Body of pancreas (tissue), 4 donors: ENCODE data around the gene GLIS1. TPM values are rescaled to one million over a fixed set of nuclear protein-coding genes. Genes with fewer than 3 reads are reported as not detected.

Source experiments
- ATAC-seq: fragments of 150-250 bp; one replicate; pipeline ENCODE4 v1.9.1; 2016
- DNase-seq, 4 donors: peaks; one replicate each; pipeline ENCODE4 v3.0.0-alpha.2; 2019
- H3K27ac ChIP-seq, 4 donors: fragments of 200-600 bp; sonication (generic); 1 replicate in 3 of 4; 2 replicates in 1 of 4; pipeline versions ENCODE4 v1.5.1 to v1.6.1; 2016 to 2019; ENCODE audit warnings: mild to moderate bottlenecking in 1 of 4, mixed read lengths in 1 of 4, moderate library complexity in 1 of 4
- H3K27me3 ChIP-seq, 2 donors: fragments of 200-600 bp; sonication (generic); one replicate each; pipeline ENCODE4 v1.6.0; 2016; ENCODE audit warnings: mild to moderate bottlenecking in 1 of 2
- H3K36me3 ChIP-seq, 2 donors: fragments of 200-600 bp; sonication (generic); replicated peaks in 1 of 2; 2 replicates each; pipeline ENCODE4 v1.5.1; 2016; ENCODE audit warnings: low read depth in 2 of 2; ENCODE audit not compliant: insufficient read depth in 1 of 2
- H3K4me1 ChIP-seq: fragments of 200-600 bp; sonication (generic); one replicate; pipeline ENCODE4 v1.6.0; 2016
- H3K4me3 ChIP-seq, 2 donors: fragments of 200-600 bp; sonication (generic); 1 replicate in 1 of 2; 2 replicates in 1 of 2; pipeline ENCODE4 v1.5.1; 2016 to 2019
- H3K9me3 ChIP-seq, 3 donors: fragments of 200-600 bp; sonication (generic); 1 replicate in 2 of 3; 2 replicates in 1 of 3; pipeline ENCODE4 v1.5.1; 2016
- CTCF ChIP-seq, 7 experiments: fragments of 450-650 bp in 4 of 7; fragments of 200-600 bp in 3 of 7; sonication (generic) in 3 of 7; IDR thresholded peaks; one replicate each; pipeline ENCODE4 v1.5.1; 2016 to 2019; ENCODE audit warnings: antibody characterized with exemption in 7 of 7
- POLR2A ChIP-seq, 3 donors: fragments of 450-650 bp; IDR thresholded peaks; one replicate each; pipeline ENCODE4 v1.6.1; 2016; ENCODE audit warnings: antibody characterized with exemption in 3 of 3, mild to moderate bottlenecking in 2 of 3
- WGBS, 2 donors: methylation state at CpG; one replicate each; pipeline ENCODE4 v1.1.5; 2017; 5-methylcytosine and 5-hydroxymethylcytosine counted together
- intact Hi-C: fragments of 100-400 bp; cut with DNase I; formaldehyde crosslinking; loops from one replicate; pipeline ENCODE4 v1.15.1; 2023
- total RNA-seq, 2 donors: library from RNA; depleted of rRNA; stranded (reverse); fragments of >200 nt; gene quantifications; one replicate each; pipeline ENCODE4 v1.1.0, GENCODE V29; 2016

Gene GLIS1
- total RNA-seq, 2 donors from 2014 or later = 0.33 TPM; not detected in 1

- Histone ChIP-seq H3K4me3 (no peak overlapping the region), H3K9me3 (no peaks in the 10 kb centered on the region), H3K27me3 (no peaks in the 10 kb centered on the region), H3K36me3 (no peaks in the 10 kb centered on the region), H3K4me1 (peaks cover 6% of the 10 kb centered on the region), H3K27ac (no peak overlapping the region)
- WGBS, 2 donors = 46 to 53% methylated on average over 6 of the region's 6 CpGs
- intact Hi-C loops = no loop called here
- ATAC-seq (no peak), DNase-seq (no peak)
- TF ChIP-seq POLR2A (IDR thresholded peaks at IDR 0.05) = no peak
- no peak for TF ChIP-seq CTCF (IDR thresholded peaks at IDR 0.05)
These were observed 6.0 kb downstream of the GLIS1 start for GRCh38 chr1:53732912-53733317.

- Histone ChIP-seq H3K4me3 (no peak overlapping the region), H3K27me3 (no peaks in the 10 kb centered on the region), H3K36me3 (no peaks in the 10 kb centered on the region), H3K9me3 (no peaks in the 10 kb centered on the region), H3K27ac (peak overlapping the region in 1 of 4 donors; percentile 46), H3K4me1 (peaks cover under 1% of the 10 kb centered on the region)
- 16 to 30% methylated on average over 3 of the region's 3 CpGs for WGBS, 2 donors
- no peak for ATAC-seq
- TF ChIP-seq POLR2A (IDR thresholded peaks at IDR 0.05) = no peak
- TF ChIP-seq CTCF (IDR thresholded peaks at IDR 0.05) = no peak
- no peak for DNase-seq
- intact Hi-C loops = no loop called here
These were observed 6.6 kb downstream of the GLIS1 start for GRCh38 chr1:53732409-53732808.

- no peaks in the 10 kb centered on the region for H3K9me3 ChIP-seq
- ATAC-seq (no peak), DNase-seq (no peak)
- TF ChIP-seq POLR2A (IDR thresholded peaks at IDR 0.05) (no peak), CTCF (IDR thresholded peaks at IDR 0.05) (no peak)
- no peaks in the 10 kb centered on the region for H3K4me1 ChIP-seq
- no peaks in the 10 kb centered on the region for H3K36me3 ChIP-seq
- H3K27me3 ChIP-seq = no peaks in the 10 kb centered on the region
- 75 to 79% methylated on average over 8 of the region's 8 CpGs for WGBS, 2 donors
- no peak overlapping the region for H3K4me3 ChIP-seq
- intact Hi-C loops = no loop called here
- peak overlapping the region in 1 of 4 donors; percentile 46 for H3K27ac ChIP-seq
These were observed 7.1 kb downstream of the GLIS1 start for GRCh38 chr1:53731779-53732305.

- Histone ChIP-seq H3K9me3 (no peaks in the 10 kb centered on the region), H3K27ac (no peak overlapping the region), H3K4me1 (no peaks in the 10 kb centered on the region), H3K4me3 (no peak overlapping the region), H3K27me3 (no peaks in the 10 kb centered on the region), H3K36me3 (no peaks in the 10 kb centered on the region)
- ATAC-seq (no peak), DNase-seq (no peak)
- TF ChIP-seq POLR2A (IDR thresholded peaks at IDR 0.05) = no peak
- no peak for TF ChIP-seq CTCF (IDR thresholded peaks at IDR 0.05)
- 84 to 87% methylated on average over 8 to 10 of the region's 10 CpGs for WGBS, 2 donors
- intact Hi-C loops = no loop called here
These were observed 7.8 kb downstream of the GLIS1 start for GRCh38 chr1:53731043-53731600.
